NCI-H1694 treated with DMSO at 0.1 percent for 48 hours (cell line): ENCODE data around the gene PDE4D.
A peak's percentile ranks its signal among the peaks of the same experiment; 100 is the strongest.

Source experiments
- DNase-seq: peaks from one replicate; lab custom pipeline; 2025; lab: John Stamatoyannopoulos, UW

Gene PDE4D

GRCh38 chr5:59517926-59518585 is 375.5 kb downstream of the PDE4D start:
- DNase-seq: no peak

GRCh38 chr5:59516161-59516560 is 377.4 kb downstream of the PDE4D start:
- DNase-seq: no peak

- DNase-seq: peak; percentile 25
Observed at GRCh38 chr5:59506285-59506877, 387.1 kb downstream of the PDE4D start.

GRCh38 chr5:59504043-59504442 is 389.5 kb downstream of the PDE4D start:
- no peak for DNase-seq

- DNase-seq: no peak
Observed at GRCh38 chr5:59503220-59503619, 390.3 kb downstream of the PDE4D start.

- DNase-seq: no peak
Observed at GRCh38 chr5:59501316-59501715, 392.2 kb downstream of the PDE4D start.

- DNase-seq: peak; percentile 49
Observed at GRCh38 chr5:59500014-59500413, 393.5 kb downstream of the PDE4D start.

GRCh38 chr5:59497207-59497606 is 396.3 kb downstream of the PDE4D start:
- DNase-seq: no peak

GRCh38 chr5:59496524-59497134 is 396.9 kb downstream of the PDE4D start:
- no peak for DNase-seq

- no peak for DNase-seq
Observed at GRCh38 chr5:59491945-59492344, 401.6 kb downstream of the PDE4D start.

GRCh38 chr5:59489551-59489950 is 404.0 kb downstream of the PDE4D start:
- DNase-seq: no peak

GRCh38 chr5:59487772-59488729 is 405.5 kb downstream of the PDE4D start:
- no peak for DNase-seq

GRCh38 chr5:59487068-59487686 is 406.3 kb downstream of the PDE4D start:
- DNase-seq: no peak

GRCh38 chr5:59486508-59486907 is 407.0 kb downstream of the PDE4D start:
- no peak for DNase-seq

- peak; percentile 56 for DNase-seq
Observed at GRCh38 chr5:59485629-59486439, 407.7 kb downstream of the PDE4D start.

GRCh38 chr5:59485107-59485506 is 408.4 kb downstream of the PDE4D start:
- DNase-seq: peak; percentile 85

GRCh38 chr5:59484618-59485017 is 408.9 kb downstream of the PDE4D start:
- DNase-seq: no peak

GRCh38 chr5:59483971-59484472 is 409.5 kb downstream of the PDE4D start:
- no peak for DNase-seq

- DNase-seq: no peak
Observed at GRCh38 chr5:59479086-59479485, 414.4 kb downstream of the PDE4D start.

GRCh38 chr5:59474324-59474723 is 419.2 kb downstream of the PDE4D start:
- DNase-seq: no peak

- DNase-seq: no peak
Observed at GRCh38 chr5:59473611-59474010, 419.9 kb downstream of the PDE4D start.
